EL (cell line): ENCODE measurements around the gene GPR158.

Experiments
- DNase-seq: peaks from one replicate; pipeline ENCODE4 v3.0.0-alpha.2; 2016

Gene GPR158

DNA sequence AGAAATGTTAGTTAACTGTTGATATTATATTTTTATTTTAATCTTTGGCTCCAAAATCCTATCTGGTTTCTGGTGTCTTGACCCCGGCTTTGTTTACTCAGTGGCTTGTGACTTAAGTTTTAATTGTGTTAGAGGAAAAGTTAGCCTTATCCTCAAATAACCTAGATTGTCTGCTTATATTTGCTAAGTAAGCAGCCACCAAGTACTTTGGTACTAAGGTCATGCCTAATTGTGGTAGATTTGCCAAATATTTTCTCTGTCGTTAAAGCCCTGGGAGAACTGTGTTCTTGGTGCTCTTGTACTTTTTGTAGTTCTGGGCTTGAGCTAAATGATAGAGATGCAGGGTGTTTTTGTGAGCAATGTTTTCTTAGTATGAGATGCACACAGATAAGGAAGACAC lies 34.8 kb downstream of the GPR158 start:
- DNase-seq = no peak

DNA sequence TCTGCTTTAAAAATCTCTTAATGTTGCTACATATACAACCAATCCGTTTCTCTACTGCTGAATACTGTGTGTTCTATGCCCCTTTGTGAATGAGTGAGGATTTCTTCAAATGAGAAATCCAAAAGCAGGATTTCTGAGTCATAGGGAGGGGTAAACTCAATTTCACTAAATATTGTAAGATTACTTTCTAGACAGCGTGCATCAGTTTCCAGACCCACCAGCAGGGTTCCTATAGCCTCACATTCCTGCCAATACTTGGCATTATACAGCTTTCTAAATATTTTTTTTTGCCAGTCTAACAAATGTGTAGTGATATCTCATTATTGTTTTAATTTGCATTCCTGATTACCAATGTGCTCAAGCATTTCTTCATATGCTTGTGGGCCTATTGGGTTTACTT lies 35.5 kb downstream of the GPR158 start:
- DNase-seq = no peak

DNA sequence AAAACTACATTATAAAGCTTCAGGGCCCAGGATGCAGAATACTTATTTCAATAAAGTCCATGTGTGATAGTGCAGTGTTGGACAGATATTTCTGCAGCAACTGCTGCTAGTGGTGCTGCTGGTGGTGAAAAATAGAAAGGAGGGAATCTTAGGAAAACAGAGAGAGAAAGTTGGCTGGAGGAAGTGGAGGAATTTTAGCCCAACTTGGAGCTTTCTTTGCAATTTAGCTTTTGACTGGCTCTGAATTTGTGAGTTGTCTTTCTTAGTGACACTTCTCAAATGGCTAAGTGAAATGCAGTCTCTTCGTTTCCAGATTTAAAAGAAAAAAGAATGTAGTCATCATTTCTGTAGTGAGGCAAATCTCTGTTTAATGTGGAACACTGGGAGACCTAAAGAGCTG lies 45.4 kb downstream of the GPR158 start:
- no peak for DNase-seq

DNA sequence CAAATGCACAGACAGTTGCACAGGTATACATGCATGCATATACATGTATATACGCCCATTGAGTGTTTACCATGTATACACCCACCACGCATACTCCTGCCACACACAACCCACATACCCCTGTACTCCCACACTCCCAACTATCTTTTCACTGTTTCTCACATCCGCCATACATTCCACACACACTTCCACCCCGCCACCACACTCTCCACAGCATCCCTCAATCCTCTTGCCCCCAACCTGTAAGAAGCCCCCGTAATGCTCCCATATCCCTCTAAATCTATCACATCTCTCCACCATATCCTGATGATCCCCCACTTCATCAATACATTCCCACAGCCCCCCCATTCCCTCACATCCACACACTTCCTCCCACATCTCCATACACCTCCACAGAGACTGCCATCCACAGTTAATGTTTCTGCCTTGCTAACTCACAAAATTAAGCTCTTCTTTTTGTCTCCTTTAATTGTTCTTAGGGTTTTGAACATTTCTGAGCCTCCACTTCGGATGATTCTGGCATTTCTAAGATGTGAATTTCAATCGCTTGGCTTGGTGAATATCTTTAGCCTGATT lies 47.4 kb downstream of the GPR158 start:
- DNase-seq = no peak

DNA sequence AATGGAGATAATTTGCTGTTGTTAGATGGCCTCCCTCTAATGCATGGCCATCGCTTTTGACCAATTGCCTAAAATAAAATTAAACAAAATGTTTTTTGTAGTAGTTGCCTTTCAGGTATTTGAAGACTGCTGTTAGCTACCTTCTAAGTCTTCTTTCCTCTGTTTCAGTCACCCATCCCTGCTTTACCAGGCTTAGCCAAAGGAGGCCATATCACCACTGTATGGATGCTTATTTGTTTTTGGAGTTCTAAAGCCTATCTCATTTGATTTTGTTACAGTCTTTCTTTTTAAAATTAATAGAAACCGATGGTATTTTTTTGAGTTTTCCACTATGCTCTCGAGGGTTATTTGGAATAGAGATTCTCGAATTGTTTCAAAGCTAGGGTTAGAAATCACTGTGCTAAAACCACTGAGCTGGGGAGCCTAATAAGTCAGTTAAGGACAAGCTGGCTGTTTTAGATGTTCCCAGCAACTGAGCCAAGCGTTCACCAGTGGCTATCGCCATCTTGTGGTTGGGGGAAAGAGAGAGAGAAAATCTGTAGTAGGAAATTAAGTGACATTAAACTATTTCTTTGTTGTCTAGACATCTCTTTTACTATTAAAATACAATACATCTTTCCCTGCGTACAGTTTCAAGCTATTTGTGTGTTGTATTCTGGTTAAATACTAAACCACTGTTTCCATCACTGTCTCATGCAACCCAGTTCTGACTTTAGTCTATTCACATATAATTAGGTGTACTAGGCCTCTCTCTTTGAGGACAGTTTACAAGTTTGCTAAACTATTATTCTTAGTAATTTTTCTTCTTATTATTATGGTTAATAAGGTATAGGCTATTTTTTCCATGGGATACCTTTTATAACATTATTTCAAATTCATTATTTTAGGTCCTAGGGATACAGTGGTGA lies 52.2 kb downstream of the GPR158 start:
- peak; percentile 29 for DNase-seq

DNA sequence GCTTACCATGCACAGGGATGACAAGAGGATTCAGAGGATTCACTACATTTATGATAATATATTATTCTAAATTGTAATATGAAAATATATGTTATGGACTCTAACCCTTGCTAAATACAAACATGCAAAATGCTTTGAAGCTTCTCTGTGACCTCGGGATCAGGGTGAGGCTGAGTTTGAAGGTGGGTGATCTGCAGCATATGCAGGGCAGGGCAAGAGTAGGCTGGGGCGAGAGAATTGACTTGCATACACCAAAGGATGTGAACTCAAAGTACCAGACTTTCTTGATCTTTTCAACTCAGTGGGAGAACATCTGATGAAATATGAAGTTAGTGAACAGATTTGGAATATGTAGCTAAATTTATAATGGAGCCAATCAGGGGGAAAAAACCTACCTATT lies 57.0 kb downstream of the GPR158 start:
- DNase-seq = no peak

DNA sequence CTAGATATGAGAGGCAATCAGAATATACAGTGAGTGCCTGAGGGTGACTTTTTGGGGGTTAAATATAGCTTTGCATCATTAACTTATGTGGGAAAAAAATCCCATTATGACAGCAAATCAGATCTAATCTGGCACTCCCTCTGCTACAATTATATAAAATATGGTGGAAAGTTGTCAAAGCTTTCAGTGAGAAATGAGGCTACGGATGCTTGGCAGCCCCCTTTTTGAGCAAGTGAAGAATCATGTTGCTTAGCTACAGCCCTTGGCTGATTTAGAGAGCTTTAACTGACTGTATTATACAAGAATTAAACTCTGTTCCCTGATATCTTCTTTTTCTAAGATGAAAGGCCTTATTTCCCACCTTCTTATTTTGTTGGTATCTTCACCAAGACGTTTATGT lies 57.4 kb downstream of the GPR158 start:
- no peak for DNase-seq

DNA sequence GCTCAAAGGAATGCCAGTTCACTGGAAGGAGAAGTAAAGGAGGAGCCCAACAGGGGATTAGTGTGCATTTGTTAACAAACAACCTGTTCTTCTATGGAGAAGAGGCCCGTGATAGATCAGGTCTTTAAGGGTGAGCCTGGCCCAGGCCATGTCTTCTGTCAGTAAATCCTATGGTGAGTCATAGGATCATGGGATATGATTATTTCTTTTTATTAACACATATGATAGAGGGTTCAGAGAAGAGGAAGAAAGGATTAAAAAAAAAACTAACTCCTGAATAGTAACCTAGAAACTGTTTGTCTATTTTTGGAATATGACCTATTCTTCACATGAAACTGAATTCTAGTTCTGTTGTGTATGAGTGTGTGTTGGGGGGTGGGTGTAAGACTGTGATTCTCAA lies 70.4 kb downstream of the GPR158 start:
- DNase-seq = no peak

DNA sequence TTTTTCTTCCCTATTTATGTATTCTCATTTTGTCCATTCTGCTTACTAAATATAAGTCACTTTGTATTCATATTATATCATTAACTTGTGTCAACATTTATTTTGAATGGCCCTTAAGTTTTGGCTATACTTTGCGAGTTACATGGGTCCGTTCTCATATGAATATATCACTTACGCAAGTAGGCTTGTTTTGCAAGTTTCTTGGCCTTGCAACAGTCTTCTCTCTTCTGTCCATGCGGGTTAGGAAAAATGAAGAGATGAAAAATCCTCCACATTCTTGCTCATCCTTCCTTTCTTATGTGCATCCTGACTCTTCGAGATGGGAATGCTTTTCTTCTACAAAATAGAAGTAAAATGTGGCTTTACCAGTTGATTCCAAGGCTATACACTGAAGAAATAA lies 82.8 kb downstream of the GPR158 start:
- no peak for DNase-seq

DNA sequence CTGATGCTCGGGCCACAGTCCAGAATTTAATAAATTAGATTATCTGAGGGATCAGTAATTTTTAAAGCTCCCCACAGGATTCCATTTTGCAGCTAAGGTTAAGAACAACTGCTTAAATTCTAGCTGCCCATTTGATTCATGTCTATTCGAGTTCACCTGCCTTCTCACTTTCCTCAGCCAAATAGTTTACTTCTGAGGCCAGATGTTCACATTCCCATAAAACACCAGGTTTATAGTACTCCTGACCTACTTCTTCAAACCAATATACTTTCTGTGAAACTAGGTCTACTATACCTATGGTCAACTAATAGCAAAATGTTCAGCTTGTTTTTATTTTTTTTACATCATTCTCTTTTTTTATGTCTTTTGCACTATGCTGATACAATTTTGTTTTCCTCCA lies 86.3 kb downstream of the GPR158 start:
- DNase-seq = no peak

DNA sequence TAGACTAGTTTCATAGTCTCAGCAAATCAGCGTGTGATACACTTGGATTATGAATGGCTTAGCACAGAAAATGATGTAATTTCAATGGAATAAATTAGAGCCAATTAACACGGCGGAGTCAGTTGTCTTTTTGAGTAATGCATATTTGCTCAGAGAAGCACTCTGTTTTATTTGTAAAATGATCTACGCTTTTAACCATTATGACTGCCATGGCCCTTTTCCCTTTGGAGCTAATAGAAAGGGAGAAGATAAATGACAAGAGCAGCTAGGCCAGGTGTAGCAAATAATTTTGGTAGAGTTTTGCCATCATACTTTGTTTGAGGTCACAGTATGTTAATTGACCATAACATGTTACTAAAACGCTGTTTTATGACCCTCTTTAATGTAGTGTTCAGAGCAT lies 86.8 kb downstream of the GPR158 start:
- no peak for DNase-seq

DNA sequence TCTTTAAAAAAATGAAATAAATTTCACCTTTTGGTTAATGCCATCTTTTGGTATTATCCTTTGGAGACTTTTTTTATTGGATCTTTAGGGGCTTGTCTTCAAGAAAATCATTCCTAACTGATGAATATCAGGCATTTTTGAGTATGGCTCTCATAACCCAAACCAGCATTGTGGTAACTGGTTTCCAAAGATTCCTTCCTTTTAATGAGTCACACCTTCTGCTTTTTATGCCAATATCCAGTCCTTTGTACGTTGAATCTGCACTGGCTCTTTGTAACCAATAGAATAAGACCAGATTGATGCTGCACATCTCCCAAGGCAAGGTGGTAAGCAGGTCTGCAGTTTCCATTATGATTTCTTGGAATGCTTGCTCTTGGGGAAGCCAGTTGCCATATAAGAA lies 89.1 kb downstream of the GPR158 start:
- DNase-seq = no peak

DNA sequence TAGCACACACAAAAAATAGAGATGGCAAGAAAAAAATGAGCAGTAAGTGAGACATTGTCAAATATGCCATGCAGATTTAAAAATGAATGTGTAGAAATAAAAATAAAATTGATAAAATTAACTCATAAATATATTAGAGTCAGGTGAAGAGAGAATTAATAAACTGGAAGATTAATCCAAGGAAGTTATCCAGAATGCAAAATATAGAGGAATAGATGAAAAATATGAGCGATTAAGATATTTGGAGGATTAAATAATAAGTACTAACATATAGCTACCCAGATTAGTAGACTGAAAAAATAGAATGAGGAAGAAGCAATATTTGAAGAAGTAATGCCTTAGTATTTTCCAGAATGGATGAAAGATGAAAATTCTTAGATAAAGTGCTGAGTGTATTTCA lies 103.4 kb downstream of the GPR158 start:
- no peak for DNase-seq

DNA sequence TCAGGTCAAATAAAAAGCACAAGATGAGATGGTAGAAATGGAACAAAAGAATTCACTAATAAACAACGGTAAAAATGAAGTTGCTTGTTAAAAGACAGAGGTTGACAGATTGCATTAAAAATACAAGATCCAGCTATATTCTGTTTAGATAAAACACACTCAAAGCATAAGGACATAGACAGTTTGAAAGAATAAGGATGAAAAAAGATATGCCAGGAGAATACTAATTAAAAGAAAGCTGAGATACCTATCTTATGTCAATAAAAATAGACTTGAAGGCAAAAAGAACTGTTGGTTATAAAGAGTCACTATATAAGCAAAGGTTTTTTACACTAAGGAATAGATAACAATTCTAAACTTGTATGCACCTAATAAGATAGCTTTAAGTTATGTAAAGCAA lies 105.3 kb downstream of the GPR158 start:
- no peak for DNase-seq

DNA sequence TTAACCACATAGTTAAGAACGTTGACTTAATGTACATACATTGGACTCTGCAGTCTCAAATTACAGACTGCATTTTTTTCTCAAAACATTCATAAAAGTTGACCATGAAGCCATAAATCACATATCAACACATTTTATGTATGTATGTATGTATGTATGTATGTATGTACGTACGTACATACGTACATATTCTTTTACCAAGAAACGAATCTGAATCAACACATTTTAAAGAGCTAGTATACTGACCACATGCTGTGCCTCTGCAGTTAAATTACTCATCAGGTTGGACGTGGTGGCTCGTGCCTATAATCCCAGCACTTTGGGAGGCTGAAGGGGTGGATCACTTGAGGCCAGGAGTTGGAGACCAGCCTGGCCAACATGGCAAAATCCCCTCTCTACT lies 105.8 kb downstream of the GPR158 start:
- DNase-seq = no peak

DNA sequence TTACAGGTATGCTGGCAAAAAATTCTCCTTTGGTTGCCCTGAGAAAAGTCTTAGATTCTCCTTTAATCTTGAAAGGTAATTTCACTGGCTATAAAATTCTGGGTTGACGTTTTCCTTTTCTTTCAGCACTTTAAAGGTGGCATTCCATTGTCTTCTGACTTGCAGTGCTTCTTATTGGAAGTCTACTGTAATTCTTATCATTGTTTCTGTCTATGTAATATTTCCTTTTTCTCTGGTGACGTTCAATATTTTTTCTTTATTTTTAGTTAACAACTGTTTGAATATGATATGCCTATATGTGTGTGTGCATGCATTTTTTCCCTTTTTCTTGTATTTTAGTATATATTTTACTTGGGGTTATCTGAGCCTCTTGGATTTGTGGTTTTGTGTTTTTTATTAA lies 111.0 kb downstream of the GPR158 start:
- no peak for DNase-seq

DNA sequence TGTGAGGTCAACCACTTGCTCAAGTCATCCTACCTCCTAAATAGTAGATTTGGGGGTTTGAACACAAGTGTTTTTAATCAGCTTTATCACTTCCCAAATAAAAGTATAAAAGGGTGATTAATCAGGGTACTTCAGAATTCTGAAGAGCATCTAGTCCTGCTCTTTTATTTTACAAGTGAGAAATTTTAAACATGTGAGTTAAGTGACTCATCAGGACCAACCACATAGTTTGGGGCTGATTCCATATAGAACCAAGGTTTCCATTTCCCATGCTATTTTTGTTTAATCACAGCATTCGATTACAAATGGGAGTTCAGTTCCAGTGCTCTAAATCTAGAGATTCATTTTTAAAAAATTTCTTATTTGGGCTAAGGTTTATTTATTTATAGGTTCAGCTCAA lies 113.4 kb downstream of the GPR158 start:
- DNase-seq = no peak

DNA sequence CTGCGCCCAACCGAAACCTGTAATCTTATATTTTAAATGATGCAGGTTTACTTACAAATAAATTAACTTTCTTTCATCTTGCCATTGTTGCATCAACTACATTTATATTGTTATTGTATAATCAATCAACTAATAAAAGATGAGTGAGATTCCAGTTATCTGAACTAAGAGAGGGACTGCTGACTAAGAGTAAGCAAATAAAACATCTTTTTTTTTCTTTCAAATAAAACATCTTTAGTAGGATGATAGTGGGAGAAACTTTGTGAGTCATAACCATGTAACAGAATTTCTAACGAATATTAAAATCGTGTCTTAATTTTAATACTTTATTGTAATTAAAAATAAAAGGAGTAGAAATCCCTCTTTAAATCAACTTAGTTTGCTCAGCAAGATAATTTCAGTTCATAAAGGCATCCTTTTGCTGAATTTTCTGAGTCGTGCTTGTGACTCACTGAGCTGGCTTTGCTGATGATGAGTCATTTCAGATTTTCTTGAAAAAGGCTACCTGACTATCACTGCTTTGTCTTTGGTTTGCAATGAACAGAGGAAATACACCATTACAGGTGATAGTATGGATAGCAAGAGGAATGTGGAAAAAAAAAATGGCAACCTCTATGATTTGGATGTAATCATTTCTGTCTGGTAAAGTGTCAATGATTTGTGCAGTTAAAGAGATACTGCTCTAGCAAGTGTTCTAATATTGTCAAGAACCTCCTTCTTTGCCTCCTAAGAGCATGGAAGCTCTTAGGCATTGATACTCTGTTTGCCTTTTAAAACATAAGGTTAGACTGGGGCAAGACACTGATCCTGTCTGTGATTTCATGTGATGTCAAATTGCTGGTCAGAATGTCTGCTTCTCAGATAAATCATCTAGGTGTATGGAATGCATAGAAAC lies 119.5 kb downstream of the GPR158 start:
- DNase-seq = peak; percentile 12

DNA sequence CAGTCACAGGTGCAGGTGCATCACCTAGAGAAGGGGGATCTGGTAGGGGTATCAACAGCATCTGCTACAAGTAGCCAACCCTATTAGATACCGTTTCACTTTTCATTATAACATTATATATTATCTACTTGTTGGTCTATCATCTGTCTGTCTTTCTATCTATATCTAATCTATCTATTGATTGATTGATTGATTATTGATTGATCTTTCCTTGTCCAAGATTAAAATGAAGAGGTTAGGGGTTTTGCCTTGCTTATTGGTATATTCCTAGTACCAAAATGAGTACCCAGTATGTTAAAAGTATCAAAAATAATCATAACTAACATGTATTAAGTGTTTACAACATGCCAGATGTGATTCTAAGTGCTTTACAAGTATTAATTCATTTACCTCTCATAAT lies 121.5 kb downstream of the GPR158 start:
- no peak for DNase-seq

DNA sequence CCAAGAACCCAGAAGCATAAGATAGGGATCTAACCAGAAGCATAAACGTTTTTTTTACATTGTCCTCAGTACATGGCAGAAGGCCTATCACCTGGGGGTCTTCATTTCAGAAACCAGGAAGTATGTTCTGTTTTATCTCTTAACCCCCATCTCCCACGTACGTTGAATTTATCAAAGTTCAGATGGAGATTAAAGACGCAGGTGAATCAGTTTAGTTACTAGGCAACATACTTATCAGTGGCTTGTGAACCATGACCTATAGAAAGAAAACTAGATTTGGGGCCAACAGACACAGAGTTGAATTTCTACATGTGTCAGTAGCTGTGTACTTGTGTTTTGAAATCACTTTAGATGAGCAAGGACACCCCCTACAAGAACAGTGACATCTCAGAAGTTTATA lies 122.7 kb downstream of the GPR158 start:
- DNase-seq = no peak

DNA sequence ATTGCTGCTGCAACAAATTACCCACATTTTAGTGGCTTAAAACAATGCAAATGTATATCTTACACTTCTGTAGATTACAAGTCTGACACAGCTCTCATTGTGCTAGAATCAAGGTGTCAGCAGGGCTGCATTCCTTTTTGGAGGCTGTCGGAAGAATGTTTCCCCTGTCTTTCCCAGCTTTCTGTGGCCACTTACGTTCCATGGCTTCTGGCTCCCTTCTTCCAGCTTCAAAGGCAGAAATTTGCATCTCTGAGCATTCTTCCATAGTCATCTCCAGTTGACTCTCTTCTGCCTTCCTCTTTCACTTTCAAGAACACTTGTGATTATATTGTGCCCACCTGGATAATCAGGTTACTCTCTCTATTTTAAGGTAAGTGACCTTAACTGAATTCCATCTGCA lies 125.3 kb downstream of the GPR158 start:
- DNase-seq = no peak

DNA sequence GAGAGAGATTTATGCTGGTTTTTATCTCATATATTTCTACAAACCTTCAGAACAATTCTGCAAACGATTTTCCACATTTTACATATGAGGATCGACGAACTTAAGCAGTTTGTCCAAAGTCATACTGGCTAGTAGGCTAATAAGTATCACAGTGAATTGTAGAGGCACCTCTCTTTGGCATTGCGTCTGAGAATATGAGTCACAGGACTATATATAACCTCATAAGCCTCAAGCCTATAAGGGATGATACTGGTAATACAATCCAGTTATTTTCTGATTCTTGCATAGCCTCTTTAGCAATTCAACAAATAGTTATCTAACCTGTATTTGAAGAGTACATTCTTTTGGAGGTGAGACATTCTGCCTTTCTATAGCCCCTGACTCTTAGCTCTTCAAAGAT lies 129.8 kb downstream of the GPR158 start:
- no peak for DNase-seq

DNA sequence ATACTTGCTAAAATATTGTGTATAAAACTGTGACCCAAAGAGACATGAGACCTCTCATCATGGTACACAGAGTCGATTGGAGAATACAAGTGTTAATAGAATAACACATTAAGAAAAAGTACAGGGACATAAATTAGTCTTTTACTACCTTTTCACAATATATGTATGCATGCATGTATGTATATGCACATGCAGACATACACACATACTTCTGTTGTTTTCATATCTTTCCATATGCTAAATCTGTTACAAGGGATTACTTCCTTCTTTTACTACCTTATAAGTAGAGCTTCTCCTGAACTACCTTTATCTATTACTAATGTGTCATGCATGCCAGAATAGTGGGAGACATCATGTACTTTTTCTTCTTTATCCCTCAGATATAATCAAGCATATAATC lies 131.6 kb downstream of the GPR158 start:
- no peak for DNase-seq

DNA sequence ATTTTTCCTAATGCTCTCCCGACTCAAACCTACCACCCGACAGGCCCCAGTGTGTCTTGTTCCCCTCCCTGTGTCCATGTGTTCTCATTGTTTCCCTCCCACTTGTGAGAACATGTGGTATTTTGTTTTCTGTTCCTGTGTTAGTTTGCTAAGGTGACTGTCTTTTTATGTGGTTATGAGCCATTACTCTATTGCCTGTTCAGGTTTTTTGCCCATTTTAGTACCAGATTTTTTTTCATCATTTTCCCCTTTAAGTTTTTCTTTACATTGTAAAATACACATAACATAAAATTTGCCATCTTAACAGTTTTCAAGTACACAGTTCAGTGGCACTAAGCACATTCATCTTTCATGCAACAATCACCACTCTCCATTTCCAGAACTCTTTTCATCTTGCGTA lies 133.5 kb downstream of the GPR158 start:
- DNase-seq = no peak
